Fibroblast of skin of back (primary cell): ENCODE measurements around the gene ZFP2.

Source experiments
- DNase-seq: peaks from one replicate; pipeline ENCODE4 v3.0.0-alpha.2; 2013

ZFP2 gene

GRCh38 chr5:178981381-178981780 is 85.7 kb downstream of the ZFP2 start:
- DNase-seq = no peak
